GM12892 (cell line): ENCODE data around the gene KRTAP12-2.

Experiments
- POLR2A ChIP-seq: IDR thresholded peaks from 2 replicates; pipeline ENCODE4 v1.6.1; 2011; ENCODE audit warnings: low read depth, low read length, control low read depth
- POLR2AphosphoS5 ChIP-seq: IDR thresholded peaks from 2 replicates; pipeline ENCODE4 v1.6.1; 2011; ENCODE audit warnings: low read depth, low read length, control low read depth

DNA sequence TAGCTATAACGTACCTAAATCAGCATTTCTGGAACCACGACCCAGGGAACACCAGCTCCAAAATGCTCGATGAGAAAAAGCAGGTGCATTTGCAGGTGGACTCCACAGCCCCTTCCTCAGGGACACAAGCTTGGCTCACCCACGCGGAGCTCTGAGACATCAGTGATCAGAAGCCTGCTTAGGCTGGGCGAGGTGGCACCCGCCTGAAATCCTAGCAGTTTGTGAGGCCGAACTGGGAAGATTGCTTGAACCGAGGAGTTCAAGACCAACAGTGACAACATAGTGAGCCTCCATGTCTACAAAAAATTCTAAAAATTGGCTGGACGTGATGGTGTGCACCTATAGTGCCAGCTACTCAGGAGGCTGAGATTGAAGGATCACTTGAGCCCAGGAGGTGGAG is 47.1 kb upstream of the KRTAP12-2 start:
- TF ChIP-seq POLR2AphosphoS5 (no peak), POLR2A (no peak)
